ENCODE measurements around the gene GNG4.
"Not testable (repeated sequence)": the region's sequence is repeated elsewhere in the genome, so short reads cannot be mapped to it uniquely, and the experiment has no call there.

The GNG4 gene

GRCh38 chr1:235579891-235580290, 69.7 kb downstream of the GNG4 start:
- DNase-seq: no peak

GRCh38 chr1:235575597-235575996, 74.0 kb downstream of the GNG4 start:
- no peak for DNase-seq

DNA sequence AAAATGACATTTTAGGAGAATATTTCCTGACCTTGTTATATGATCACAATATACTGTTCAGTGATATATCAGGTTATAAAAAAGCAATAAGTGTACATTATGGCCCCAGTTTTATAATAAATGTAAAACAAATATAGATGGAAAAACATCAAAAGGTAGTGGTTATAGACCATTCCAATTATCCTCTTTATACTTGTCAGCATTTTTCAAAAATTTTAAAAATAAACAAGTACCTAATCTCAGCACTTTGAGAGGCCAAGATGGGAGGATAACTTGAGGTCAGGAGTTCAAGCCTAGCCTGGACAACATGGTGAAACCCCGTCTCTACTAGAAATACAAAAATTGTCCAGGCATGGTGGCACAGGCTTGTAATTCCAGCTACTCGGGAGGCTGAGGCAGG, 75.7 kb downstream of the GNG4 start:
- DNase-seq: no peak

DNA sequence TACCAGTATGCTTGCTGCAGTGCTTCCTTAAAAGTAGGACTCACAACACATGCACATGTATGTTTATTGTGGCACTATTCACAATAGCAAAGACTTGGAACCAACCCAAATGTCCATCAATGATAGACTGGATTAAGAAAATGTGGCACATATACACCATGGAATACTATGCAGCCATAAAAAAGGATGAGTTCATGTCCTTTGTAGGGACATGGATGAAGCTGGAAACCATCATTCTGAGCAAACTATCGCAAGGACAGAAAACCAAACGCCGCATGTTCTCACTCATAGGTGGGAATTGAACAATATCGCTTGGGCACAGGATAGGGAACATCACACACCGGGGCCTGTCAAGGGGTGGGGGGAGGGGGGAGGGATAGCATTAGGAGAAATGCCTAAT, 76.6 kb downstream of the GNG4 start:
- DNase-seq: not testable (repeated sequence)

- no peak for DNase-seq
Observed at GRCh38 chr1:235571482-235571881, 78.1 kb downstream of the GNG4 start.

DNA sequence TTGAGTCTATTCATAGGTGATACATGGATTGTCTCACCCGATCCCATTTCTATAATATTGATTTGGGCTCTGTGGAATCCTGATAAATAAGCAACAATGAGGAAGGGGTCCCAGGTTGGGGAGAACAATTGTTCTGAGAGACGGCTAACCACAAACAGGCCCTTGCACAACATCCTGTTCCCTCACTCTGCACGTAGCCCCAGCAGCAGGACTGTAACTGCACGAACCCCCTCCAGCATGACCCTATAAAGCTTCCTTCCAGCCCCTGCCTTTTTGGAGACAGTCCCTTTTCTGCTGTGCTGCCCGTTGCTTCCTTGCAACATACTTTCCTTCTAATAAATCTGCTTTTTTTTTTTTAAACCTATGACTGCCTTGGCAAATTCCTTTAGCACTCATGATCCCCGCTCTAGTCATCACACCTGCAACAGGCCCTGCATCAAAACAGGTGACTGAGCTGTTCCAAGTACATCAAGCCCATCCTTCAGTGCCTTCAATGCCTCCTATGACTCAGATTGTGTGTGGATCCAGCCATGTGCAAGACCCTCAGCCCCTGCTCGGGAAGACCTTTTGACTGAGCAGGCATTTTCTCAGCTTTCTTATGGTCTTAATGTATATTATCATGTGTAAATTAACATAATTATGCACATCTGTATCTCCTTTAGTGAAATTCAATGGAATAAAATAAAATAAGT, 81.6 kb downstream of the GNG4 start:
- DNase-seq: no peak

GRCh38 chr1:235566084-235566483, 83.5 kb downstream of the GNG4 start:
- DNase-seq: no peak

GRCh38 chr1:235563513-235564061, 86.0 kb downstream of the GNG4 start:
- no peak for DNase-seq

GRCh38 chr1:235562589-235562988, 87.0 kb downstream of the GNG4 start:
- DNase-seq: no peak

- DNase-seq: no peak
Observed at GRCh38 chr1:235558621-235559169, 90.9 kb downstream of the GNG4 start.

GRCh38 chr1:235557495-235557894, 92.1 kb downstream of the GNG4 start:
- DNase-seq: peak; percentile 3

DNA sequence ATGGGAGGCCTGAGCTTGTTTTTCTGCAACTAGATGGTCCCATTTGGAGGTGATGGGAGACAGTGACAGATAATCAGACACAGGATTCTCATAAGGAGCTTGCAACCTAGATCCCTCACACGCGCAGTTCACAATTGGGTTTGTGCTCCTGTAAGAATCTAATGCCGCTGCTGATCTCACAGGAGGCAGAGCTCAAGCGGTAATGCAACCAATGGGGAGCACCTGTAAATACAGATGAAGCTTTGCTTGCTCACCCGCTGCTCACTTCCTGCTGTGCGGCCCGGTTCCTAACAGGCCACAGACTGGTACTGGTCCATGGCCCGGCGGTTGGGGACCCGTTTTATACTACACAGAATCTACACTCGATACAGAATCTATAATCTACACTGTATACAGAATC, 92.8 kb downstream of the GNG4 start:
- DNase-seq: no peak

- DNase-seq: no peak
Observed at GRCh38 chr1:235553112-235553551, 96.5 kb downstream of the GNG4 start.

GRCh38 chr1:235552146-235552716, 97.4 kb downstream of the GNG4 start:
- DNase-seq: no peak

DNA sequence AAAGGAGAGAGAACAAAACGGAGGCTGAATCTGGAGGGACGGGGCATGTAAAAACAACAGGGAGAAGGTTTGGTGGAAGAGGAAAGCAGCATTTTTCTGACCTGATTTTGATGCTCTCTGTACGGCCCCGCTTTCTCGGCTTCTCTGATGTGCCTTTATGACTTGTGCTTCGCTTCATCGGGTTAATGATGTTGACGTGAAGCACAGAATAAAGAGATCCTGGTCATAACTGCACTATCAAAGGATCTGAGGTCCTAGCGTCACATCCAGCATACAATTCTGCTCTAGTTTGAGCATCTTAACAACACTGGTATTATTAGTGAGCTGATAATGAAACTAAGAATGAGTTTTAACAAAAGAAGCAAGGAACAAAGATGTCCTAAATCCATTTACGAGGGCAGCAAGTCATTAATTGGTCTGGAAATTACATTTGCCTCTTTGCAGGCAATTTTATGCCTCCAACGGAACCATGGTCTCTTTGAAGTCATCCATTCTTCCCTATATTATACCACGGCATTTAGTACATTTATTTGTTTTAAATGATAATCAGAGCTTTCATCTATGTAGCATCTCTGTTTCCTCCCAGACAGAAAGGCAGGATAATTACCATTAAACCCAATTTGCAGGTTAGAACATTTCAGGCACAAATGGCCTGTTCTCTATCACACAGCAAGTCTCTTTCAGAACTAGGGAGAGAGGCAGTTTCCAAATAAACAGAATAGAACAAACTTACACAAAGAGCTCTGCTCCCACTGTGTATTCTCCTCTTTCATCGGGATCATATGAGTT, 100.0 kb downstream of the GNG4 start:
- DNase-seq: no peak

DNA sequence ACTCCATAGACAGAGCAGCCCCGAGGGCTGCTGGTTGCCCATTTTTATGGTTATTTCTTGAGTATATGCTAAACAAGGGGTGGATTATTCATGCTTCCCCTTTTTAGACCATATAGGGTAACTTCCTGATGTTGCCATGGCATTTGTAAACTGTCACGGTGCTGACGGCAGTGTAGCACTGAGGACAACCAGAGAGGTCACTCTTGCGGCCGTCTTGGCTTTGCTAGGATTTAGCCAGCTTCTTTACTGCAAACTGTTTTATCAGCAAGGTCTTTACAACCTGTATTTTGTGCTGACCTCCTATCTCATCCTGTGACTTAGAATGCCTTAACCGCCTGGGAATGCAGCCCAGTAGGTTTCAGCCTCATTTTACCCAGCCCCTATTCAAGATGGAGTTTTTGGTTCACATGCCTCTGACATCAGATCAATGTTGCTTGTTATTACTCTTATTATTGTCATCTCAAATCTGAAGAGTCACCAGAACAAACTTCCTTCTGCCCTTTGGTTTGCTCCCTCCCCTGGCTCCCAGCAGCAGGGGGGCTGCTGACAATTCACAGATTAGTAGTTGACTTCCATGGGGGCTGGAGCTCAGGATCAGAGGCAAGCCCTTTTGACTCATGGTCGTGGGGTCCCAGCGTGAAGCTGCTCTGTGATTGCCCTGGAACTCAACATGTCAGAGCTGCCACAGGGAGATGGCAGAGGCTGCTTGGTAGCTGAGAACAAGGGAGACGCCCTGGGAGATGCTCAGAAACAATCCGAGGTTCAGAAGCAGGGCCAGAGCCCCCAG, 103.0 kb downstream of the GNG4 start:
- DNase-seq: not testable (repeated sequence)

GRCh38 chr1:235545292-235545930, 104.2 kb downstream of the GNG4 start:
- DNase-seq: no peak

DNA sequence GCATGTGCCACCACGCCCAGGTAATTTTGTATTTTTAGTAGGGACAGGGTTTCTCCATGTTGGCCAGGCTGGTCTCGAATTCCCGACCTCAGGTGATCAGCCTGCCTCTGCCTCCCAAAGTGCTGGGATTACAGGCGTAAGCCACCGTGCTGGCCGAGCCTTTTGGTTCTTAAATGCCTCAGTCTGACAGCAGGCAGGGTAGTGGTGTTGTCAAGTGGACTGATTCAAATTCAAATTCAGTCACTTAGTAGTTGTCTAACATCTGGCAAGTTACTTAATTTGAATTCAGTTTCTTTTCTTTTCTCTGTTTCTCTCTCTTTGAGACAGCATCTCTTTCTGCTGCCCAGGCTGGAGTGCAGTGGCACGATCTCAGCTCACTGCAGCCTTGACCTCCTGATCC, 106.7 kb downstream of the GNG4 start:
- DNase-seq: not testable (repeated sequence)

- DNase-seq: no peak
Observed at GRCh38 chr1:235533476-235534168, 116.0 kb downstream of the GNG4 start.

GRCh38 chr1:235532360-235532759, 117.2 kb downstream of the GNG4 start:
- no peak for DNase-seq

GRCh38 chr1:235527196-235527814, 122.3 kb downstream of the GNG4 start:
- DNase-seq: no peak
